Right lobe of liver (tissue), 6 donors: Measurements from ENCODE around the gene SLC15A1. TPM values are rescaled to one million over a fixed set of nuclear protein-coding genes. Genes with fewer than 3 reads are reported as not detected.

Experiments
- ATAC-seq, 4 donors: fragments of 200-7000 bp; cut with Tn5 transposase; one replicate each; pipeline ENCODE4 v1.9.1; 2020; ENCODE audit warnings: mild to moderate bottlenecking in 4 of 4, moderate library complexity in 4 of 4
- DNase-seq, 3 donors: peaks; one replicate each; pipeline ENCODE4 v3.0.0-alpha.2; 2020
- H3K27ac ChIP-seq, 3 donors: fragments of 200-600 bp; one replicate each; pipeline ENCODE4 v1.8.0; 2022
- H3K27me3 ChIP-seq, 2 donors: fragments of 200-600 bp; one replicate each; pipeline ENCODE4 v1.8.0; 2022
- H3K36me3 ChIP-seq, 4 donors: fragments of 200-600 bp; sonication (generic) in 1 of 4; one replicate each; pipeline versions ENCODE4 v1.5.1 to v1.8.0; 2017 to 2022; ENCODE audit warnings: control low read depth in 1 of 4
- H3K4me1 ChIP-seq, 4 donors: fragments of 200-600 bp; sonication (generic) in 1 of 4; one replicate each; pipeline versions ENCODE4 v1.5.1 to v1.8.0; 2017 to 2022; ENCODE audit warnings: control low read depth in 1 of 4
- H3K4me3 ChIP-seq, 3 donors: fragments of 200-600 bp; one replicate each; pipeline ENCODE4 v1.8.0; 2022
- H3K9me3 ChIP-seq, 4 donors: fragments of 200-600 bp; sonication (generic) in 1 of 4; one replicate each; pipeline versions ENCODE4 v1.5.1 to v1.8.0; 2017 to 2022; ENCODE audit warnings: control low read depth in 1 of 4
- CTCF ChIP-seq, 4 donors: fragments of 200-600 bp in 3 of 4; fragments of 450-650 bp in 1 of 4; IDR thresholded peaks; one replicate each; pipeline versions ENCODE4 v1.5.1 to v1.8.0; 2016 to 2022; ENCODE audit warnings: antibody characterized with exemption in 4 of 4, mild to moderate bottlenecking in 2 of 4
- POLR2A ChIP-seq: fragments of 450-650 bp; IDR thresholded peaks from one replicate; pipeline ENCODE4 v1.6.1; 2017; ENCODE audit warnings: antibody characterized with exemption, mild to moderate bottlenecking
- WGBS: methylation state at CpG from one replicate; pipeline ENCODE4 v1.1.6; 2018; ENCODE audit warnings: low coverage, low lambda C conversion rate; ENCODE audit not compliant: insufficient coverage; ENCODE audit errors: missing lambda C conversion rate; 5-methylcytosine and 5-hydroxymethylcytosine counted together
- intact Hi-C, 2 donors: fragments of 100-400 bp; cut with DNase I; formaldehyde crosslinking; loops; one replicate each; pipeline versions ENCODE4 v1.11.2 to v1.14.1; 2022
- total RNA-seq, 6 experiments: library from RNA; depleted of rRNA in 2 of 6; stranded (reverse); fragments of >200 nt in 2 of 6; fragmentation: NEBNext Ultra II Directional in 3 of 6; extraction: Animal tissue kit (Norgen Biotek cat#: 25700) in 3 of 6; gene quantifications; one replicate each; pipeline versions ENCODE4 v1.1.0 to v1.2.4, GENCODE V29; 2016 to 2023
- donor health status: DM: no; HTN: yes; CAD: no.
- donor health status: DM: no; HTN: no; CAD: no.
- donor health status: DM: no; HTN: no; CAD: no.
- donor health status: DM: no; HTN: yes; CAD: no.
- donor health status: DM: no; HTN: yes; CAD: no.

The SLC15A1 gene
- total RNA-seq, 6 experiments from 2014 or later, result 13.5 to 26.8 (median 17.3) TPM

GRCh38 chr13:98780451-98780850 is 28.0 kb upstream of the SLC15A1 start:
- WGBS, result 65% methylated on average over 2 of the region's 2 CpGs
- ATAC-seq, result no peak

GRCh38 chr13:98779695-98780094 is 27.2 kb upstream of the SLC15A1 start:
- Histone ChIP-seq H3K4me3 (no peak overlapping the region), H3K27ac (no peak overlapping the region), H3K36me3 (no peaks in the 10 kb centered on the region), H3K27me3 (no peaks in the 10 kb centered on the region), H3K9me3 (no peaks in the 10 kb centered on the region), H3K4me1 (no peaks in the 10 kb centered on the region)
- whole genome bisulfite sequencing, result 100% methylated on average over 1 of the region's 1 CpG
- intact Hi-C loops, result no loop called here
- DNase-seq (no peak), ATAC-seq (no peak)
- TF ChIP-seq CTCF (IDR thresholded peaks at IDR 0.05) (no peak), POLR2A (no peak)

More at GRCh38 chr13:98780451-98780850, 28.0 kb upstream of the SLC15A1 start:
- TF ChIP-seq POLR2A (no peak), CTCF (IDR thresholded peaks at IDR 0.05) (no peak)
- no peak for DNase-seq
- no peaks in the 10 kb centered on the region for H3K9me3 ChIP-seq
- no peak overlapping the region for H3K4me3 ChIP-seq
- peaks cover 0 to 2% (median under 1%) of the 10 kb centered on the region in 4 donors for H3K4me1 ChIP-seq
- H3K27me3 ChIP-seq, result no peaks in the 10 kb centered on the region
- no peak overlapping the region for H3K27ac ChIP-seq
- H3K36me3 ChIP-seq, result no peaks in the 10 kb centered on the region
- intact Hi-C loops, result no loop called here

GRCh38 chr13:98778749-98779148 is 26.3 kb upstream of the SLC15A1 start:
- WGBS, result 55% methylated on average over 5 of the region's 8 CpGs
- H3K4me3 ChIP-seq, result no peak overlapping the region
- DNase-seq, result no peak
- H3K27ac ChIP-seq, result no peak overlapping the region
- no peaks in the 10 kb centered on the region for H3K9me3 ChIP-seq
- TF ChIP-seq CTCF (IDR thresholded peaks at IDR 0.05), result no peak
- no peak for TF ChIP-seq POLR2A
- H3K4me1 ChIP-seq, result no peaks in the 10 kb centered on the region
- H3K27me3 ChIP-seq, result no peaks in the 10 kb centered on the region
- intact Hi-C loops, result no loop called here
- no peaks in the 10 kb centered on the region for H3K36me3 ChIP-seq
- no peak for ATAC-seq

GRCh38 chr13:98776644-98777043 is 24.2 kb upstream of the SLC15A1 start:
- Histone ChIP-seq H3K9me3 (no peaks in the 10 kb centered on the region), H3K4me1 (no peaks in the 10 kb centered on the region), H3K27me3 (no peaks in the 10 kb centered on the region), H3K27ac (no peak overlapping the region), H3K4me3 (no peak overlapping the region), H3K36me3 (no peaks in the 10 kb centered on the region)
- DNase-seq (no peak), ATAC-seq (no peak)
- intact Hi-C loops, result no loop called here
- TF ChIP-seq CTCF (IDR thresholded peaks at IDR 0.05) (no peak), POLR2A (no peak)
- 71% methylated on average over 4 of the region's 5 CpGs for WGBS
